MM.1S (cell line): ENCODE results near the gene CACNA1C.

ENCODE experiments used
- DNase-seq: peaks from one replicate; pipeline ENCODE4 v3.0.0-alpha.2; 2015
- H2AFZ ChIP-seq: fragments of 300-600 bp; sonication (generic); 2 replicates; pipeline ENCODE4 v1.6.0; 2016; ENCODE audit warnings: antibody characterized with exemption, low read length
- H3F3A ChIP-seq: fragments of 300-600 bp; sonication (generic); 2 replicates; pipeline ENCODE4 v1.6.1; 2016; ENCODE audit warnings: mild to moderate bottlenecking, antibody characterized with exemption, low read length, moderate library complexity, mixed read lengths; ENCODE audit not compliant: insufficient read depth
- H3K27ac ChIP-seq: fragments of 300-600 bp; sonication (generic); 2 replicates; pipeline ENCODE4 v1.5.1; 2016; ENCODE audit warnings: mild to moderate bottlenecking, low read length
- H3K27me3 ChIP-seq: fragments of 300-600 bp; sonication (generic); replicated peaks from 2 replicates; pipeline ENCODE4 v1.6.0; 2016; ENCODE audit warnings: low read length; ENCODE audit not compliant: insufficient read depth
- H3K36me3 ChIP-seq: fragments of 300-600 bp; sonication (generic); replicated peaks from 2 replicates; pipeline ENCODE4 v1.6.1; 2016; ENCODE audit warnings: mild to moderate bottlenecking, low read length, mixed read lengths; ENCODE audit not compliant: insufficient read depth
- H3K4me1 ChIP-seq: fragments of 300-600 bp; sonication (generic); 2 replicates; pipeline ENCODE4 v1.6.1; 2016; ENCODE audit warnings: low read length, mixed read lengths
- H3K4me2 ChIP-seq: fragments of 300-600 bp; sonication (generic); 2 replicates; pipeline ENCODE4 v1.6.0; 2016; ENCODE audit warnings: low read depth, low read length
- H3K4me3 ChIP-seq: fragments of 300-600 bp; sonication (generic); 2 replicates; pipeline ENCODE4 v1.5.1; 2016; ENCODE audit warnings: low read length, mixed read lengths
- H3K79me2 ChIP-seq: fragments of 300-600 bp; sonication (generic); 2 replicates; pipeline ENCODE4 v1.6.1; 2016; ENCODE audit warnings: mixed run types, low read length, mixed read lengths
- H3K9ac ChIP-seq: fragments of 300-600 bp; sonication (generic); 2 replicates; pipeline ENCODE4 v1.6.1; 2016; ENCODE audit warnings: low read length, mixed read lengths
- H3K9me2 ChIP-seq: fragments of 300-600 bp; sonication (generic); replicated peaks from 2 replicates; pipeline ENCODE4 v1.6.1; 2016; ENCODE audit warnings: mild to moderate bottlenecking, low read length, mixed read lengths; ENCODE audit not compliant: insufficient read depth
- H3K9me3 ChIP-seq: fragments of 300-600 bp; sonication (generic); replicated peaks from 2 replicates; pipeline ENCODE4 v1.6.1; 2016; ENCODE audit warnings: mild to moderate bottlenecking, low read length, mixed read lengths; ENCODE audit not compliant: insufficient read depth
- H4K20me1 ChIP-seq: fragments of 300-600 bp; sonication (generic); 2 replicates; pipeline ENCODE4 v1.6.1; 2016; ENCODE audit warnings: mild to moderate bottlenecking, low read length, moderate library complexity, mixed read lengths; ENCODE audit not compliant: insufficient read depth
- EZH2 ChIP-seq: fragments of 300-600 bp; sonication (generic); optimal IDR thresholded peaks from 2 replicates; pipeline ENCODE3; 2017; ENCODE audit warnings: low read depth, mild to moderate bottlenecking, antibody characterized with exemption, low read length, mixed read lengths
- EZH2phosphoT487 ChIP-seq: fragments of 300-600 bp; sonication (generic); IDR thresholded peaks from 2 replicates; pipeline ENCODE4 v1.6.1; 2018; ENCODE audit warnings: antibody characterized with exemption, low read length
- TF ChIP-seq, protein P1 (sequence below): fragments of 300-600 bp; sonication (generic); IDR thresholded peaks from 2 replicates; pipeline ENCODE4 v1.5.1; 2016; ENCODE audit warnings: antibody characterized with exemption, low read length, mixed read lengths

Gene CACNA1C

DNA sequence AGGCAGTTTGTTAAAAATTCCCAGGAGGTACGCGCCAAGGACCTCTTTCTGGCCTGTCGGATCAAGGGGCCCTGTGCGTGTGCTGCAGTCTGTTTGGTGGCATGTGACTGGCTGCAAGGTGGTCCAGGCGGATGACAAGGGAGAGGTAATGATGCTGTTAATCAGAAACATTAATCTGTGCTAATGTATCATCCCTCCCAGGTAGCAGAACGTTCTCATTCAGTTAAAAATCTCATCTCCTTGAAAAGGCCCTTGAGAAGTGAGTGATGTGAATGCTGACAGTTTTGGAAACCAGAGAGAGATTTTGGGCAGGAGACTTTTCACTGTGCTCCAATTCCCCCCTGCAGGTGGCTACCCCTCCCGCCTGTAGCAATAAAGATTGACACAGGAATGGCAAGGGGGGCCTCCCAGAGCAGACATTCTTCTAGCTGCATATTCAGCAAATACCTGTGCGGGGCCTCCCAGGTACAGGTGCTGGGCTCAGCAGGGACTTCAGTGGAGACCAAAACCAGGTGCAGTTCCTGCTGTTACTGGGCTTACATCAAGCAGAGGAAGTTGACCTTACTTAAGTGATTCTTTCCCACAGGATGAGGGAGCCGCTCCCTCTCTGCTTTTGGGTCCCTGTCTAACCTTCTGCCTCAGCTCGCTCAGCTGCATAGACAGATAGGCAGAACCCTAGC, 364.8 kb downstream of the CACNA1C start:
- TF ChIP-seq, protein P1, sequence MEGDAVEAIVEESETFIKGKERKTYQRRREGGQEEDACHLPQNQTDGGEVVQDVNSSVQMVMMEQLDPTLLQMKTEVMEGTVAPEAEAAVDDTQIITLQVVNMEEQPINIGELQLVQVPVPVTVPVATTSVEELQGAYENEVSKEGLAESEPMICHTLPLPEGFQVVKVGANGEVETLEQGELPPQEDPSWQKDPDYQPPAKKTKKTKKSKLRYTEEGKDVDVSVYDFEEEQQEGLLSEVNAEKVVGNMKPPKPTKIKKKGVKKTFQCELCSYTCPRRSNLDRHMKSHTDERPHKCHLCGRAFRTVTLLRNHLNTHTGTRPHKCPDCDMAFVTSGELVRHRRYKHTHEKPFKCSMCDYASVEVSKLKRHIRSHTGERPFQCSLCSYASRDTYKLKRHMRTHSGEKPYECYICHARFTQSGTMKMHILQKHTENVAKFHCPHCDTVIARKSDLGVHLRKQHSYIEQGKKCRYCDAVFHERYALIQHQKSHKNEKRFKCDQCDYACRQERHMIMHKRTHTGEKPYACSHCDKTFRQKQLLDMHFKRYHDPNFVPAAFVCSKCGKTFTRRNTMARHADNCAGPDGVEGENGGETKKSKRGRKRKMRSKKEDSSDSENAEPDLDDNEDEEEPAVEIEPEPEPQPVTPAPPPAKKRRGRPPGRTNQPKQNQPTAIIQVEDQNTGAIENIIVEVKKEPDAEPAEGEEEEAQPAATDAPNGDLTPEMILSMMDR, result no peak
- no peak for TF ChIP-seq EZH2phosphoT487
- no peak for TF ChIP-seq EZH2
- H3K9me3 ChIP-seq, result no peaks in the 10 kb centered on the region
- H3F3A ChIP-seq, result 0 out of 2 replicates have a peak, but pooled peaks cover 4% of the 10 kb centered on the region
- H3K9ac ChIP-seq, result 0 out of 2 replicates have a peak overlapping the region, but pooled peaks have one; percentile 18
- H3K36me3 ChIP-seq, result no peaks in the 10 kb centered on the region
- no peaks in the 10 kb centered on the region for H3K79me2 ChIP-seq
- H3K4me1 ChIP-seq, result peaks cover 21% of the 10 kb centered on the region
- H3K4me2 ChIP-seq, result peak overlapping the region; percentile 33; the same call in 1 of the 2 replicates
- H3K27me3 ChIP-seq, result no peaks in the 10 kb centered on the region
- H2AFZ ChIP-seq, result peak overlapping the region; percentile 43; the same call in 1 of the 2 replicates
- no peaks in the 10 kb centered on the region for H3K9me2 ChIP-seq
- peak; percentile 78 for DNase-seq
- H4K20me1 ChIP-seq, result no peaks in the 10 kb centered on the region
- H3K4me3 ChIP-seq, result no peak overlapping the region
- H3K27ac ChIP-seq, result peak overlapping the region; percentile 55; the same call in 1 of the 2 replicates

DNA sequence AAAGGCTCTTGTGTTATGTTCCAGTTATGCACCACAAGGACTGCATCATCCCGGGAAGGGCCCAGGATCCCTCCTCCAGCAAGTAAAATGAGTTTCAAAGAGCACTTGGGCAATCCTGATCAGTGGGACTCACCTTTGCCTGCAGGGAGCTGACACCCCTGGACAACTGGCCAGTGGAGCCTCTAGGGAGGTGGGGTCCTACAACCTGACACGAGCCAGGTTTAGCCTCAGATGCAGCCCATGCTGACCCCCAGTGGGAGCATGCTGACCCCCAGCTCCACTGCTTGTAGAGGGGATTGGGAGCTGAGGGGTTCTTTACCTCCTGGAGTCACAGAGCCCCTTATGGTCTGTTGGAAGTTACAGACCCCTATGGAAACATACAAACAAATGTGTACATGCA, 365.8 kb downstream of the CACNA1C start:
- no peaks in the 10 kb centered on the region for H3K27me3 ChIP-seq
- H3F3A ChIP-seq, result 0 out of 2 replicates have a peak, but pooled peaks cover 4% of the 10 kb centered on the region
- no peak overlapping the region for H3K9ac ChIP-seq
- TF ChIP-seq, protein P1, result no peak
- TF ChIP-seq EZH2phosphoT487, result no peak
- TF ChIP-seq EZH2, result no peak
- no peaks in the 10 kb centered on the region for H3K79me2 ChIP-seq
- no peak for DNase-seq
- H3K9me3 ChIP-seq, result no peaks in the 10 kb centered on the region
- no peaks in the 10 kb centered on the region for H3K9me2 ChIP-seq
- peak overlapping the region; percentile 43; the same call in 1 of the 2 replicates for H2AFZ ChIP-seq
- H3K4me1 ChIP-seq, result peaks cover 21% of the 10 kb centered on the region
- H3K36me3 ChIP-seq, result no peaks in the 10 kb centered on the region
- no peak overlapping the region for H3K4me2 ChIP-seq
- no peak overlapping the region for H3K4me3 ChIP-seq
- no peaks in the 10 kb centered on the region for H4K20me1 ChIP-seq
- peak overlapping the region; percentile 55; the same call in 1 of the 2 replicates for H3K27ac ChIP-seq

DNA sequence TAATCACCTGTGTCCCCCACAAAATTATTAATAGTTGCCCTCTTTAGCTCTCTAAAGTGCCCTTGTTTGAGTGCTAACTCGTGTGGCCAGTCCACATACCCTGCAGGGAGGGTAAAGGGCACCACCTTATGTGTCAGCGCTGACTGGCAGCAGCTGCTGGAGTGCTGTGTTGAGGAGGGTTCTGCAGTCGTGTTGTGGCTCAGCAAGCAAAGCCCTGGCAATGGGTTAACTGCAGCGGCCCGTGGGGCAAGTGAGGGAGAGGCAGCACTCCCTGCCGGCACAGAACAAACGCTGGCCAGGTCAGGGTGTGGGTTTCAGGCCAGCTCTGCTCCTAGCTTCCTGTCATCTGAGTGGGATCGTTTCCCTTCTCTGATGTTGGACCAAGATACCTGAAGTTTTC, 369.8 kb downstream of the CACNA1C start:
- Histone ChIP-seq H3K27ac (no peak overlapping the region), H3F3A (0 out of 2 replicates have a peak, but pooled peaks cover 4% of the 10 kb centered on the region), H3K9ac (no peak overlapping the region), H3K4me3 (no peak overlapping the region), H3K9me2 (no peaks in the 10 kb centered on the region), H3K27me3 (no peaks in the 10 kb centered on the region), H3K4me1 (peaks cover 13% of the 10 kb centered on the region), H2AFZ (no peak overlapping the region), H3K79me2 (no peaks in the 10 kb centered on the region), H3K4me2 (no peak overlapping the region), H3K36me3 (no peaks in the 10 kb centered on the region), H4K20me1 (no peaks in the 10 kb centered on the region), H3K9me3 (no peaks in the 10 kb centered on the region)
- TF ChIP-seq, protein P1, result no peak
- DNase-seq, result no peak
